C4-2B (cell line): Measurements from ENCODE around the gene WNT2.

Source experiments
- CTCF ChIP-seq: fragments of 450-650 bp; conservative IDR thresholded peaks from 2 replicates; pipeline ENCODE4 v1.5.1; 2017; ENCODE audit warnings: mild to moderate bottlenecking
- ZFX ChIP-seq: fragments of 450-650 bp; IDR thresholded peaks from 2 replicates; pipeline ENCODE4 v1.6.1; 2017

DNA sequence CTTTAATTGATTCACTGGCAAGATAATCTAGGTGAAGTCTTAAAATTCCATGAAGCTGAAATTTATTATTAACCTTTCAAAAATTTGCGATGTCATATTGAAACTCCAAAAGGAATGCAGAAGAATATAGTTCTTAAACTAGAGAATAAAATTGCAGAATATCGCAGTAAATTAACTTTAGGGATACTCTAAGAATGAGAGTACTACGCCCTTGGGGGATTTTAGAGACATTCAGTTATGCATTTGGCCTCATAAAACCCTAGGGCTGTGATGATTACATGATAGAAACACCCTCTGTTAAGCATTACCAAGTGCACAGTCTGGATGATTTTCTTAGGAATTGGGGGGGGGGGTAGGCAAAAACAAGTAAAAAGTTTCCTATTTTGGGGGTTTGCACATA is 3.7 kb downstream of the WNT2 start:
- TF ChIP-seq CTCF (no peak), ZFX (no peak)
